Stimulated activated naive CD8-positive, alpha-beta T cell treated with anti-CD3 and anti-CD28 coated beads, Interleukin-15, Interleukin-2, amounts not matched to agents 100 U/mL and 50 U/mL, for 24 hours (primary cell): ENCODE measurements around the gene PSD4.

Source experiments
- ATAC-seq: fragments of 150-1000 bp; cut with Tn5 transposase; one replicate; pipeline ENCODE4 v1.10.0; 2021
- DNase-seq: peaks from one replicate; pipeline ENCODE4 v3.0.0; 2021

Gene PSD4

DNA sequence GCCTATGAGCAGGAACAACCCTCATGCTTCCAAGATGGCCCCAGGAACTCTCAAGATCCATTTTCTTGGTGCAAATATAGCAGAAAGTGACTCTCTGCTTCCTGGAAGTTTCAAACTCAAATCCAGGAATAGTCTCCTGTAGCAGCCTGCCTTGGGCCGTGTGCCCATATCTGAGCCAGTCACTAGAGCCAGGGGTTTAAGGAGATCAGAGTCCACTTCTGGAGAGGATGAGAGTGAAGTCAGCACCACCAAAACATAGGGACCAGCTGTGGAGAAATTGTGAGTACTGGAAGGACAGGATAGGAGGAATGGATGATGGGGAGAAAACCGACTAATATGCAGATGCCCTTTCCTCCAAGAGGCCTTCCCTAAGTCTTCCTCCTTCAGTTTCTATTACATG lies 33.2 kb downstream of the PSD4 start:
- DNase-seq = no peak
- no peak for ATAC-seq

DNA sequence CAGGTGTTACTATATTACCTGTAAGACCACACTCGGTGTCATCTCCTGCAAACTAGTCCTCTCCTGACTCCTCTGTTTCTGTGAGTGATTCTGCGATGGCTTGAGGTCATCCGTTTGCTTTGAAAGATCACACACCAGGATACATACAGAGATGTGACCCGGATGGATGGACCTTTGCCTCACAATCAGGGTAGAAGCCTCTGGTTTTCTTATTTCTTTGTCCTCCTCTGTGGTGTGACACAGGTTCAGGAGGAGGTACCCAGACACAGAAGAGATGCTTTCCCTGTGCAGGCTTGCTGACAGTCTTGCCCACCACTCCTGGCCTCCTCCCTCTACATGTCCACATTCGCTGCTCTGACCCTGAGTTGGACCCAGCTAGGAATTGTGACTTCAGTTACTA lies 34.6 kb downstream of the PSD4 start:
- no peak for ATAC-seq

DNA sequence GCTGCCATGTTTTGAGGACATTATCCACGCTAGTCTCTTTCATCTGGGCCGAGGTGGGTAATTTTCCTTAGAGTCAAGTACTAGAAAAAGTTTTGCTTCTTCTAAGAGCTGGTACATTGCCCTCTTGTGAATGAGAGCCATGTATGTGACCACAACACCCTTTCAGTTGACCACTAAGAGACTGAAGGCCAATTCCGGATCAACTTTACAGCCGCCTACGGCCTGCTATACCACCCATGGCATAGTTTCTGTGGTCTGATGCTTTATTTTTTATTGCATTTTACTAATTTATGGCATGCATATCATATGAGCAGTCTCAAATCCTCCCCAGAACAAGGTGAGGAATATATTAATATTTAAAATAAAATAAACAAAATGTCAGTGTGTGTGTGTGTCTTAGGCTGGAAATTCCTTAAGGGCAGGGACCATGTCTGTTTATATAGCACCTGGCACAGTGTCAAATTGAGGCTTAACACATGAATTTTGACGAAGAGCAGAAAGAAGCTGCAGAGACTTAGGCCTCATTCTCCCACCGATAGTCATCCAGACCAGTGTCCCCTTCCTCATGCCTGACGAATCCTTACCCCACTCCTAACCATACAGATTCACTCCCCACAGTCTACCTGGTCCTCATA lies 35.4 kb downstream of the PSD4 start:
- ATAC-seq (no peak), DNase-seq (no peak)

More for the DNA sequence above, 34.6 kb downstream of the PSD4 start:
- no peak for DNase-seq

DNA sequence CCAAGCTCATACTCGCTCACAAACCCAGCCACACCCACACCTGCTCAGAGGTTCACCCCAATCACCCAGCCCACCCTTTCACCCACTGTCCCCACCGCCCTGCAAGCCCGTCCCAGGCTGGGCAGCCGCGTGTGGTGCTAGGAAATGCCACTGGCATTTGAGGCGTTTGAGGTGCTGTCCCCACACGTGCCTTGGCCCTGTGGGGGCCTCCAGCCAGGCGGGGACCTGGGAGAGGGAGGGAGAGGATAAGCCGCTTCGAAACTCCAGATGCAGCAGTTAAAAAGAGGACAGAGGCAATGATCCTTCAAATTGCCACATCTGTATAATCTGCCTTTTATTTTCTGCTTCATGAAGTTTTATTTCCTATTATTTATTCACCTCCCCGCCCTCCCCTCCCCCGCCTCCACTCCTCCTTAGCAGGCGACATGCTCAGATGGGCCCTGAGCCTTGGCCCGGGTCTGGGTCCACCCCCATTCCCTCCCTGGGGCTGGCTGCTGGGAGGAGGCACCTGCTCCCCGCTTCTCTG lies 35.9 kb downstream of the PSD4 start:
- DNase-seq (no peak), ATAC-seq (no peak)

DNA sequence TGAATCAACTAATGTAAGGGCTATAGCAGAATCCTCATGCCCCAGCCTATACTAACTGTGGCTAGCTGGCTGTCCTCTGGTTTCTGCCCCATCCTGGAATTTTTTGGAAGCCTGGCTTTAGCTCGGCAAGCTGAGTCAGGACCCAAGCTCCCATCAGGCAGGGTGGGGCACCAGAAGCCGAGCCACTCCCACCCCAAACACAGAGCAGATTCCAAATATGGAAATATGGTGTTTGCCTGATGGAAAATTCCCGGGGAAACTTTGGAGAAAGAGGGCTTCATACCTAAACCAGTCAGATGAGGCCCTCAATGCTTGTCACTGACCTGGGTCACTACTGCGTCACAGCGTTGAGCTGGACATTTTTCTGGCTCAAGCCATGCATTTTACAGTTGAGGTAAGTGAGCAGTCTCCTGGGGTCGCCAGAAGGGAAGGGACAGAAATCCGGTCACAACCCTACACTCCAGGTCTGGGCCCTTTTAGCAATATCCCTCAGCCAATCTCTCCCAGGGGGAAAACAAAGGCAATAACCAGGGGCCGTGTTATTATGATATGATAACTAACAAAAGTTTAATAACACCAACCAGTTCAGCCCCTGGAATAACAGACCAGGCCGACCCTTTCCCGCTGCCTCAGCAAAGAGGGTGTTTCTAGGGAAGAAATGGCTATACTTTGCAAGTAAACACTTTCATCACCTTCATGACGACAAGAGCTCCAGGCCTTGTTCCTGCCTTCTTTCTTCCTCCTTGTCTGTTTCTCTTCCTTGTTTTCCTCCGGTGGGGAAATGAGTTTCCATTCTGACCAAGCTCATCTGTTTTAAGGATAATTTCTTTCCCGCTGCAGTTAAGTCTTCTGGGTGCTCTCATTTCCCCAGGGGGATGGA lies 37.7 kb downstream of the PSD4 start:
- no peak for ATAC-seq
- DNase-seq = no peak

DNA sequence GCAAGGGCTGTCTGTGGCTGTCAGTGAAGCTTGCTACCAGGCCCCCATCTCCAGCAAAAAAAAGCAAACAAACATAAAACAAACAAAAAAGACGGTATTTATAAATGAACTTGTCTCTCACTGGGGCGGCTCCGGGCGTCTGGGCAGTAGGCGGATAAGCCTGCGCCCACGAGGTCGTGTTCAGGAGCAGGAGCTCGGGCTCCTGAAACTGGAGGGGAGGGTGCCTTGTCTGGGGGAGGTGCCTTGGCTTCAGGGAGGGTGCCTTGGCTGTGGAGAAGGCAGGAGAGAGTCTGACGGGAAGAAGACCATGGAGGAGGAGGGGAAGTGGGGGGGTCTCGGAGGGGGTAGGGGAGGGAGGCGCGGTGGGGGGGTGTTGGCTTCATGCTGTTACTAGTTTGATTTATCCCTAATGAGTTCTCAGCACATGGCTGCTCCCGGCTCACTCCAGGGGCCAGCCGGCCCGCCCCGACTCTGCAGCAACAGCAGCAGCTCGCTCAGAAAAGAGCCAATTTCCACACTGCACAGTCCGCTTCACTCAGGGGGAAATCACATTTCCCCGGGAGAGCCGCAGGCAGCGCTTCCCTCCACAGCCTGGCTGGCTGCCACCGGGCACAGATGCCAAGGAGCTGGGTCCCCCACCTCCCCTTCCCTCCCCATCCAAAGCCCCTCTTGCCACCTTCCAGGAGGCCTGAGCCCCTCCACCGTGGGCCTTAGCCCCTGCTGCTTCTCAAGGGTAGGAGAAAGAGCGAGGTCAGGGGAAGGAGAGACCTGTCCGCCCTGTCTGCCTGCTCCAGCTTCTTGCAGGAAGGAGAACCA lies 38.7 kb downstream of the PSD4 start:
- DNase-seq (no peak), ATAC-seq (no peak)

DNA sequence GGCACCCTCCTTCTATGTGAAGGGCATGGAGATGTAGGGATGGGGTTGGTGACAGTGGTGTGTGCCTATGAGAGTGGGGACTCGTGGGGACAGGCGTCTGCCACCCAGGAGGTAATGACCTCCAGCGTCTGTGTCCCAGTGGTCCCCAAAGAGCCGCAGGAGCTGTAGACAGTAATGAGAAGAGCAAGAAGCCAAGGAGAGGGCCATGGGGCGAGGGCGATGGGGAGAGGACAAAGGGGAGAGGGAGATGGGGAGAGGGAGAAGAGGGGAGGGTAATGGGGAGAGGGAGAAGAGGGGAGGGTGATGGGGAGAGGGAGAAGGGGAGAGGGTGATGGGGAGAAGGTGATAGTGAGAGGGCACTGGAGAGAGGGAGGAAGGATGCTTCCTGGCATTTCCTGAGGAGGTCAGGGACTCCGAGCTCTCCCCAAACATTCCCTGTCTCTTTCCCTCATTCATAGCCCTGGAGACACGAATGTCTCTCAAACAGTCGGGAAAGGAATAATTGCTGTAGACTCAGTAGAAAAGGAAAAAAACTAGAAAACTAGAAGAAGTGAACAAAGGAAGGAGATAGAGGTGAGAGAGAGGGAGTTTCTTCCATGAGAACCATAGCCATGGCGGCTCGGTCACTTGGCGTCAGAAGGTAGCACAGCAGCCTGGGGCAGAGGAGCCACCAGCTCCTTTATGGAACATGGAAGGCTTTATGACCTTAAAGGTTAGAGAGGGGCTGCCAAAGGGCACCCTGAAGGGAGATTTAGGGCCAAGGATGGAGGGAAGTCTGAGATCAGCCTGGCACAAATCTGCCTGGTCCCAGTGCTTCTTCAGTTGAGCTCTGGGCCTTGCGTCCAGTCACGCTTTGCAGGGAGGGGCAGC lies 39.5 kb downstream of the PSD4 start:
- ATAC-seq = no peak
- DNase-seq = no peak

DNA sequence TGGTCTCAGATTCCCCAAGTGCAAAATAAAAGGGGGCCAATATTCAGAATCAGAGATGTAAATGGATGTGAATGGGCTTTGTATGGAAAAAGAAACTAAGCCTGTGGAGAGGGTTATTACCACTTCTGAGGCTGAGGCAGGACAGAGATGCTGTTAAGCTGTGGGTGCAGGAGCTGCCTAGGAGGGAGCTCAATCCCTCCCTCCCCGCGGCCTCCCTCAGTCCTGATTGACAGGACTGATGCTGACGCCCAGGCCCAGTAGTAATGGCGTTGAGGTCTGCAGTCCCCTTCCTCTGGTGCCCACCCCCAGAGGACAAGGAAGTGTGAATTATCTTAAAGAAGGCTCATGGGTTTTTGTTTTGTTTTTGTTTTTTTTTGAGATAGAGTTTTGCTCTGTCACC lies 40.4 kb downstream of the PSD4 start:
- no peak for ATAC-seq
- DNase-seq = no peak

DNA sequence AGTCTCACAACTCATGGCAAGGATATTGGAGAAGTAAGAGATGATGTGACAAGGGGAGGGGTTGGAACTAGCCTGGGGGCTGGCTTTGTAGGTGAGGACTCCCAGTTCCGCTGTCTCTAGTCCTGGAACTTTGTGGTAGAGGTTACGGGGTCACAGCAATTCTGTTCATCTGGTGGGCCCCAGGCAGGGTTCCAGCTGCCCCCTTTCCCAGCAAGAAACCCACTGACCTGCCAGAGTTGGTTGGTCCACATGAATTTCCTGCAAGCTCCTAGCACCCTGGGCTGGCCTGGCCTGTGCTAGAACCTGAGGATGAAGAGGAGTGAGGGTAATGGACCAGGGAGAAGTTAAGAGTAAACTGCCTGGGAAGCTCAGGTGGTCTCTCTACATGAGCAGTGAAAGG lies 41.3 kb downstream of the PSD4 start:
- DNase-seq = no peak
- no peak for ATAC-seq

DNA sequence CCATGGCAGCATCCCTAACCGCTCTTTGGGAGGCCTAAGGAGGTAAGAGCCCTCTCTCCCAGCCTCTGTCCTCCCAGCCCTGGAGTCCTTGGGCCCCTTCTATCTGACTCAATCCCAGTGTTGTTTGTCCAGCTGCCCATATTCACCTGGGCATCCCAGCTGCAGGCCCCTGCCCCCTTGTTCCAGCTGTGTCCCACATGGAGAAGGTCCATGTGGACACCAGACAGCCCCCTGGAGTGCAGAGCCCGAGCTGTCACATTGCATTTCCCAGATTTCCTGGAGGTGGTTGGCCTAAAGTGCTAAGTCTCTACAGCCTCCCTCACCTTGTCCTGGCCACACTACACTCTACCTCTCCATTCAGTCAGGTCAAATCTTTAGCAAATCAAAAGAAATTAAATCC lies 42.5 kb downstream of the PSD4 start:
- DNase-seq (no peak), ATAC-seq (no peak)

DNA sequence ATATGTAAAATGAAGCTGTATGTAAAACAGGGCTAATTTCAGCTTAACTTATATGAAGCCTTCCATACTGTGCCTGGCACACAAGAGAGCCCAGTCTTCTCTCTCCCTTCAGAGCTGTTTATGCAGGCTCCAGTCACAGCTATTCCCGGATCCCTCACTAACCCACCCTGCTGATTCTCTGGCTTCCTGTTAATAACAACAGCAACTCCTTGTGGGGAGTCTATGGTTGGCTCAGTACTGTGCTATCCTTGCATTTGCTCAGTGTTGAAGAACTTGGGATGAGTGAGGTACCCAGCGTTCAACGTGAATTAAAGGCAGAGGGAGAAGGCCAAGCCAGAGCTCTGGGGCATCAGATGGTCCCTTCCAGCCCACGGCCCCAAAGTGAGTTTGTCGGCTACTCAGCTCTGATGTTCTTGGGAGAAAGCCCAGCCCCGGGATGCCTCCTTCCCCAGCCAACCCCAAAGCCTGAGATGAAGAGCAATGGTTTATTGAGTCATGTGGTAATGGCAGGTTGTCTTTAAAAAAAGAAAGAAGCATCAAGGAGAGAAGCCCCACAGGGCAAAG lies 43.2 kb downstream of the PSD4 start:
- ATAC-seq = no peak

DNA sequence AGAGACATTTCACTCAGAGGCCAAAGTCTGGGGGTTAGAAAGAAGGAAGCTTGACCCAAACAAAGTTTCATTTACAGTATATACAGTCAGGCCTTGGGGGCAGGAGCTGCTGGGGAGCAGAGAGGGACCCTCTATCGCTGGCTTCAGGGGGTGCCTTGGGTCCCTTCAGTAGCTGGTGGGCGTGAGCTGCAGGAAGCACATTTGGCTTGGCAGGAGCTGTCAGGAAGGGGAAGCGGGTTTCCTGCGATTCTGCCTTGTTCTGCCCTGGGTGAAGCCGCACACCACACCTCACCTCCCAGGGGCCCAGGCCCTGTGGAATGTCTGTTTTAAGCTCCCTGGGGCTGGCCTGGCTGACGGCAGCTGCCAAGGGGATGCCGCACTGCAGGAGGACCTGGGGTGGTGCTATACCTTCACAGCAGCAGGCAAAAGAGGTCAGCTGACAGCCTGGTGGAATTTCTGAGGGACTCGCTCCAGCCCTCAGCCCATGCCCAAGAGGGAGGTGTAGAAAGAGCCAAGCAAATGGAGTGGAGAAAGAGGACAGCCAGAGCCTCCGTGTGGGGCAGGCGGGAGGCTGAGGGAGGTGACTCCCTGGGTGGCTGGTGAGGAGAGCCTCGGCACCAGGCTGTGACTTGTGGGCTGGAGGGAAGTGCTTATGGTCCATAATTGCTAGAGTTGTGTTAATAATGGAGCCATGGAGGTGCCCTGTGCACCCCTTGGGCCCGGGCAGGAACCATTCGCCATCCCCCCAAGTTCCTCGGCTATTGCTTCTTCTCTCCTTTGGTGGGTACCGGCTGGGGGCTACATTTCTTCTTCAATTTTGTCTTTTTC lies 43.9 kb downstream of the PSD4 start:
- ATAC-seq = no peak

More for the DNA sequence above, 43.2 kb downstream of the PSD4 start:
- DNase-seq = no peak

DNA sequence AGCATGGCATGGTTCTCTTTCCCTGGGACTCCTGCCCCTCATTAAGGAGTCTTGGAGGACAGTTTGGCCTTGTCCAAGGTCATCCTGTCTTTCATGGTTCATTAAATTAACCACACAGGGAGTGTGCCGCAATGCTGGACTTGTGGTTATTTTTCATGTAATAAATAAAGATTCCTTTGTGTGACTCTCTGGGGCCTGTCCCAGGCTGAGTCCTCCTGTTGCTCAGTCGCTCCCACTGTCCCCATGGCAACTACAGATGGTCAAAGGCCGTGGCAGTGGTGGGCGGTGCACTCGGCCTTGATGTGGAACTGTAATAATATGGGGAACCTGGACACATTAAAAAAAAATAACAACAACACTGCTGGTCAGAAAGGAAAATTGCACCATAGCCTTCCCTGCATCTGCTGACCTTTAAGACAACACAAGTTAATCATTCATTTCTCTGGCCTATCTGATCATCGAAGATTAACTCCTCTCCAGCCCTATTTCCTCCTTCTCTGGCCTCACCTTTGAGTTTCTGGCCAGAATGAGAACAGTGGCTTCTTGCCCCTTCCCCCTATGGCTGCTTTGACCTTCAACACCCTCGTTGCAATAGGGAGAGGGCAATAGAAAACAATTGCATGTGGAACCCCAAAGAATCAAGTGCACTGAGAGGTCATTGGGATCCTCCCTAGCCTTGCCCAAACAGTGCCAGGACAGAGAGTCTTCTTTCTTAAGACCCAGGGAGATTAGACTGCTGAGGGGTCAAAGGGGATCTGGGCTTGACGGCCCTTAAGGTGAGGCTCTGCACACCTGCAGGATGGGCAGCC lies 44.7 kb downstream of the PSD4 start:
- DNase-seq (no peak), ATAC-seq (no peak)

More for the DNA sequence above, 43.9 kb downstream of the PSD4 start:
- no peak for DNase-seq

DNA sequence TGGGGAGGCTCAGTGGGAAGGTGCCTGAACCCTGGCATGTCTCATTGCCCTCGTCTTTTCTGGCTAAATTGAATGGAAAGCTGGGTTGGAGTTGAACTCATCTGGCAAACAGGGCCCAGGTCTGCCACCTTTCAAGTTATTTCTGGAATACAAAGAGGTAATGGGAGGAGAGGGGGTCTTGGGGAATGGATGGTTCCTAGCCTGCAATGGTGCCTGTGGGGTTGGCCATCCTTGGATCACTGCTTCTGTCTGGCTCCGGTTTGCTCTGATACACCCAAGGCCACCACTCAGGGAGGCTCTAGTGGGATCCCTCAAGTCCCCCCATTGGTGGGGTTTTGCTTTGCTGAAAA lies 45.3 kb downstream of the PSD4 start:
- no peak for DNase-seq
- ATAC-seq = no peak

DNA sequence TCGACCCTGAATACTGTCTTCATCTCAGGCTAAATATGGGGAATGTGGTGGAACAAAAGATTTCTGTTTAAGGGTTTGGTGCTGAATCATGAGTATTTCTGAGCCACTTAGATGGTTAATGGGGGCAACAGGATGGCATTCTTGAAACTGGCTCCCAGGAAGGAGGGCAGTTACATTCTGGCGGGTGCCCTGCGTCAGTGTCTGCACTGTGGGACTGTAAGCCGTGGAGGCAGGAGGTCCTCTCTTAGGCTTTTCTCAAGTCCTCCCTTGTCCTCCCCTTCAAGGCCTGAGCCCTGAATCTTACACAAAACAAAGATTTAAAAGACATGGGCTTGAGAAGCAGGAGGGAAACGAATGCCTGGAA lies 45.7 kb downstream of the PSD4 start:
- DNase-seq = no peak
- no peak for ATAC-seq

DNA sequence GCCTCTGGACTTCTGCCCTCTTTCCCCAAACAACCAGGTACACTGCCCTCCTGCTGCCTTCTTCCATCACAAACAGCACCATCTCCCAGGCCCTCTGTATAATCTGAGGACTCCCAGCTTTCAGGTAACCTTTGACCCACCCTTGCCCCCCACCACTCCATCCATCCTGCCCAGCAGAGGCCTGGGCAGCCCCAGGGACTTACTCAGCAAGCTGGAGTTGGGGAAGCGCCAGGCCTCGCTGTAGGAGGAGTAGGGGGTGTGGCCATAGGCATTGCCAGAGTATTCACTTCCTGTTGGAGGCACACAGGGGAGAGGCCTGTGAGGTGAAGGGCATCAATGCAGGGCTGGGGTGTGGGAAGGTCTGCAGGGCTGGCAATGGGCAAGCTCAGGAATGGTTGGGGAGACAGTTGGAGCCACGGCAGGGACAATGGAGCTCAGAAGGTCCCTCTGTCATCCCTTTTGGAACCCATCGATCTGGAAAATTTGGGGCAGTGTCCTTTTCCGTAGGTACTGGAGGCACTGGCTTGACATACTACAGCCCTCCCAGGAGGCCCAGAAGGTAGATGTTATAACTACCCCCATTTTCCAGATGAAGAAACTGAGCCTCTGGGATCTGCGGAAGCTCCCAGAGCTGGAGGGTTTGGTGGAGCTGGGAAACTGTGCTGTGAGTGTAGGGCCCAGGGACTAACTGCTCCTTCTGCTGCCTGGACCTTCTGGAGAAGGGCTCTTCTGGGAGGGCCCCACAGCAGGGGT lies 46.3 kb downstream of the PSD4 start:
- ATAC-seq (no peak), DNase-seq (no peak)

DNA sequence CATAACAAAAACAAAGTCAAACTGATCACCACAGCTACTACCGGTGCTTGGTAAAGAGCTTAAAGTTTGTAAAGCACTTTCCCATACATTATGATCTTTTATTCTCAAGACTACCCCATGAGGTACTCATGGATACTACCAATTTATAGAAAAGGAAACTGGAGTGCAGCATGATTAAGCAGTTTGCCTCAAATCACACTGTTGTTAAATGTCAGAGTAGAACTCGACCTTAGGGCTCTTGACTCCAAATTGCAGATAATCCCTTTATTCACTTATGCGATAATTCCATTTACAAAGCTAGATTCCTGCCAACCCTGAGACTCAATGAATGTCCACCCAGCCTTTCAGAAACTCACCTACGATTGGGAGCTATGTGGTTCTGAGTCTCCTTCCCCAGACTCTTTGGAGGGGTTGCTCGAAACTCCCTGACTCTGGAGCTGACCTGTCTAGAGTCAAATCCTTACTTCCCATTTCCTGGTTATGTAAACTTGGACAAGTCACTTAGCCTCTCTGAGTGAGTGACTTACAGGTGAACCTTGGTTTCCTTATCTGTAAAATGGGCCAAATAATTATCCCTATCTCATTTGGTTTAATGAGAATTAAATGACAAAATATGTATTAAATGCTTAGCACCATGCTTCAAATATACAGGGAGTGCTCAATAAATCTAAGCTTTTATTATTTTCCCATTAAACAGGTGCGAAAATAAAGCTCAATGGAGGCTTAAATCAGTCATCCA lies 47.4 kb downstream of the PSD4 start:
- no peak for DNase-seq

DNA sequence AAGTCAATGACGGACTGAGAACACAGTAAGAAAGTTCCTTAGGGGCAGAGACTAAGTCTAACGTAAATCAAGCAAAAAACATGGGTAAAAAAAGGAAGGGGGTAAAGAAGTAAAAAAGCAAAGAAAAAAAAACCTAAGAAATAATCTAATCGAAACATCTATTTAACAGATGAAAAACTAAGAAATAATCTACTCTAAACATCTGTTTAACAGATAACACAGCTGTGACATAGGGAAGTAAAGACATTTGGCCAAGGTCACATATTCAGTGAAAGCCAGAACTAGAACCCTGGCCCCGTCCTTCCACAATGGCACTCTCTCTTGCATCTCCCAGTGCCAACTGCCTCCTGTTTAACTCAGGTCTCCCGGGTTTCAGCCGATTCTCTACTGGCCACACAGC lies 48.1 kb downstream of the PSD4 start:
- ATAC-seq (no peak), DNase-seq (no peak)

More for the DNA sequence above, 47.4 kb downstream of the PSD4 start:
- no peak for ATAC-seq
